Bronchial epithelial cell (primary cell): ENCODE results near the gene DYNLL2. TPM values are rescaled to one million over a fixed set of nuclear protein-coding genes. Genes with fewer than 3 reads are reported as not detected.

Experiments
- DNase-seq: peaks from one replicate; pipeline ENCODE4 v3.0.0-alpha.2; 2010; ENCODE audit warnings: low read depth
- FAIRE-seq: peaks from 2 replicates; lab custom pipeline; 2011; peaks lifted over from hg19 to GRCh38; lab: Jason Lieb, UNC
- H3K27me3 ChIP-seq: 2 replicates; pipeline ENCODE4 v1.5.1; 2011; ENCODE audit warnings: low read length; ENCODE audit not compliant: control insufficient read depth, insufficient read depth
- H3K36me3 ChIP-seq: 2 replicates; pipeline ENCODE4 v1.5.1; 2011; ENCODE audit warnings: low read length; ENCODE audit not compliant: control insufficient read depth, insufficient read depth
- H3K4me3 ChIP-seq: 2 replicates; pipeline ENCODE4 v1.5.1; 2011; ENCODE audit warnings: mild to moderate bottlenecking, low read depth, low read length, control low read depth
- total RNA-seq: library from RNA; depleted of rRNA; stranded (reverse); fragments of >200 nt; gene quantifications from 2 replicates; pipeline ENCODE4 v1.2.1, GENCODE V29; 2014
- TF ChIP-seq, protein P1 (sequence below): IDR thresholded peaks from 2 replicates; pipeline ENCODE4 v1.5.1; 2011; ENCODE audit warnings: mild to moderate bottlenecking, moderate library complexity, low read length, control low read depth, inconsistent platforms; ENCODE audit not compliant: insufficient read depth, severe bottlenecking

DYNLL2 gene
- total RNA-seq, 1 donor from 2014 or later = 16.8 TPM

DNA sequence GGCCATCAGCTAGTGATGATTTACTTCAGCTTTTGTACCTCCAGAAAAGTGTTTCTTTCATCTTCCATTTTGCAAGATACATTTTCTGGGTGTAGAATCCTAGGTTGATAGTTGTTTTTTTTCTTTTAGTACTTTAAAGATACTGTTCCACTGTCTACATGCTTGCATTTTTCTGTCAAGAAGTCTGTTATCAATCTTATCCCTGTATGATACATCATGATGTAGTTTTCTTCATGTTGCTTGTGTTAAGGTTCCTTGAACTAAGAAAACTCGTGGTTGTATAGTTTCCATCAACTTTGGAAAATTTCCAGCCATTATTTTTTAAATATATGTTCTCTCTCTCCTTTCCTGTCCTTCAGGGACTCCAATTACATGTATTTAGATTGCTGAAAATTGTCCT is 24.1 kb downstream of the DYNLL2 start:
- H3K27me3 ChIP-seq = no peaks in the 10 kb centered on the region
- FAIRE-seq = no peak

DNA sequence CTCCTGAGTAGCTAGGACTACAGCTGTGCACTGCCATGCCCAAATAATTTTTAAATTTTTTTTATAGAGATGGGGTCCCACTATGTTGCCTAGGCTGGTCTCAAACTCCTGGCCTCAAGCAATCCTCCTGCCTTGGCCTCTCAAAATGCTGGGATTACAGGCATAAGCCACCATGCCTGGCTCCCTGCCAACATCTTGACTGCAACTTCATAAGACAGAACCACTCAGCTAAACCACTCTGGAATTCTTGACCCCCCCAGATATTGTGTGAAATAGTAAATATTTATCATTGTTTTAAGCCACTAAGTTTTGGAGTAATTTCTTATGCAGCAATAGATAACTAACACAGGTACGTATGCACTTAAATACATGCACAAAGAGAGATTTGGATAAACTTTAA is 26.0 kb downstream of the DYNLL2 start:
- TF ChIP-seq, protein P1, sequence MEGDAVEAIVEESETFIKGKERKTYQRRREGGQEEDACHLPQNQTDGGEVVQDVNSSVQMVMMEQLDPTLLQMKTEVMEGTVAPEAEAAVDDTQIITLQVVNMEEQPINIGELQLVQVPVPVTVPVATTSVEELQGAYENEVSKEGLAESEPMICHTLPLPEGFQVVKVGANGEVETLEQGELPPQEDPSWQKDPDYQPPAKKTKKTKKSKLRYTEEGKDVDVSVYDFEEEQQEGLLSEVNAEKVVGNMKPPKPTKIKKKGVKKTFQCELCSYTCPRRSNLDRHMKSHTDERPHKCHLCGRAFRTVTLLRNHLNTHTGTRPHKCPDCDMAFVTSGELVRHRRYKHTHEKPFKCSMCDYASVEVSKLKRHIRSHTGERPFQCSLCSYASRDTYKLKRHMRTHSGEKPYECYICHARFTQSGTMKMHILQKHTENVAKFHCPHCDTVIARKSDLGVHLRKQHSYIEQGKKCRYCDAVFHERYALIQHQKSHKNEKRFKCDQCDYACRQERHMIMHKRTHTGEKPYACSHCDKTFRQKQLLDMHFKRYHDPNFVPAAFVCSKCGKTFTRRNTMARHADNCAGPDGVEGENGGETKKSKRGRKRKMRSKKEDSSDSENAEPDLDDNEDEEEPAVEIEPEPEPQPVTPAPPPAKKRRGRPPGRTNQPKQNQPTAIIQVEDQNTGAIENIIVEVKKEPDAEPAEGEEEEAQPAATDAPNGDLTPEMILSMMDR = no peak
- no peak for DNase-seq
- no peaks in the 10 kb centered on the region for H3K27me3 ChIP-seq
- no peaks in the 10 kb centered on the region for H3K36me3 ChIP-seq
- H3K4me3 ChIP-seq = no peak overlapping the region
- FAIRE-seq = no peak

More for the DNA sequence above, 24.1 kb downstream of the DYNLL2 start:
- Histone ChIP-seq H3K4me3 (no peak overlapping the region), H3K36me3 (no peaks in the 10 kb centered on the region)
- TF ChIP-seq, protein P1 = no peak
- no peak for DNase-seq

DNA sequence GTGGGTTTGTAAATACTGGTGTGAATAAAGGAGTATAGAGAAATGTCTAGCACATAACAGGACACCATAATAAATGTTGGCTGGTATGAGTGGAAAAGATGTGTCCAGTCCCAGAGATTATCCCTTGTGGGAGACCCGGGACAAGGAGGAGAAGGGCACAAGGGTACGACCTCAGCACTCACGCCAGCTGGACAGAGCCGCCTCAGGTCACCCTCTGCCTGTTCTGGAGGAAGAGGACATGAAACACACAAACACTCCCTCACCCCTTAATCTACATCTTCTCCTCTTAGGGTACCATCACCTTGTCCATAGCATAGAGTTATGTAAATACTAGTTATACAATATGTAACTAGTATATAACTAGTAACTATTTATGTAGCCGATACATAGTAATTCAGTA is 26.8 kb downstream of the DYNLL2 start:
- Histone ChIP-seq H3K4me3 (no peak overlapping the region), H3K27me3 (no peaks in the 10 kb centered on the region), H3K36me3 (no peaks in the 10 kb centered on the region)
- no peak for FAIRE-seq
- TF ChIP-seq, protein P1 = no peak
- DNase-seq = no peak

DNA sequence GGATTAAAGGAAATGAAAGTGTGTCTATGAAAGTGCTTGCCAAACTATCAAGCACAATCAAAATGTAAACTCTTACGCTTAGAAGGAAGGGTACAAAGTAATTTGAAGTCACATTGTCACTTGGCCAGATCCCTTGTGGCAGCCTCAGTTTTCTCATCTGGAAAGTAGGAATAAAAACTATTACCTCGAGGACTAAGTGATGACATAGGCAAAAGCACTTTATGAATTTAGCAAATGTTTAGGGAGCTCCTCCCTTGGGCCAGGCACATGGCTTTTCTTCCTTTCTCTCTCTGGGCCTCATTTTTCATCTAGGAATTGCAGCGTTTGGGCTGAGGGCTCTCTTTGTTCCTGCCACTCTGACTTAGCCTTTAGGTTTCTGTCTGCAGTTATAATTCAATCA is 28.5 kb downstream of the DYNLL2 start:
- DNase-seq (no peak), FAIRE-seq (no peak)
- no peaks in the 10 kb centered on the region for H3K27me3 ChIP-seq
- H3K4me3 ChIP-seq = no peak overlapping the region
- H3K36me3 ChIP-seq = no peaks in the 10 kb centered on the region
- TF ChIP-seq, protein P1 = no peak

GRCh38 chr17:58112970-58113631 is 29.9 kb downstream of the DYNLL2 start:
- TF ChIP-seq, protein P1 = peak; percentile 93
- no peak overlapping the region for H3K4me3 ChIP-seq
- peak; percentile 57 for DNase-seq
- H3K36me3 ChIP-seq = no peaks in the 10 kb centered on the region
- FAIRE-seq = no peak
- H3K27me3 ChIP-seq = no peaks in the 10 kb centered on the region

GRCh38 chr17:58113947-58114346 is 30.7 kb downstream of the DYNLL2 start:
- H3K36me3 ChIP-seq = no peaks in the 10 kb centered on the region
- H3K27me3 ChIP-seq = no peaks in the 10 kb centered on the region
- H3K4me3 ChIP-seq = no peak overlapping the region
- TF ChIP-seq, protein P1 = no peak
- FAIRE-seq (no peak), DNase-seq (no peak)
